22Rv1 (cell line): ENCODE data around the gene FAM149B1.

Source experiments
- ZFX ChIP-seq: fragments of 450-650 bp; IDR thresholded peaks from 2 replicates; pipeline ENCODE4 v1.6.1; 2017; ENCODE audit warnings: antibody characterized with exemption, borderline replicate concordance
- TF ChIP-seq, protein P1 (sequence below): fragments of 450-650 bp; IDR thresholded peaks from 2 replicates; pipeline ENCODE4 v1.5.1; 2017; ENCODE audit warnings: mild to moderate bottlenecking

GRCh38 chr10:73172867-73173266 lies 4.9 kb downstream of the FAM149B1 start:
- TF ChIP-seq, protein P1, sequence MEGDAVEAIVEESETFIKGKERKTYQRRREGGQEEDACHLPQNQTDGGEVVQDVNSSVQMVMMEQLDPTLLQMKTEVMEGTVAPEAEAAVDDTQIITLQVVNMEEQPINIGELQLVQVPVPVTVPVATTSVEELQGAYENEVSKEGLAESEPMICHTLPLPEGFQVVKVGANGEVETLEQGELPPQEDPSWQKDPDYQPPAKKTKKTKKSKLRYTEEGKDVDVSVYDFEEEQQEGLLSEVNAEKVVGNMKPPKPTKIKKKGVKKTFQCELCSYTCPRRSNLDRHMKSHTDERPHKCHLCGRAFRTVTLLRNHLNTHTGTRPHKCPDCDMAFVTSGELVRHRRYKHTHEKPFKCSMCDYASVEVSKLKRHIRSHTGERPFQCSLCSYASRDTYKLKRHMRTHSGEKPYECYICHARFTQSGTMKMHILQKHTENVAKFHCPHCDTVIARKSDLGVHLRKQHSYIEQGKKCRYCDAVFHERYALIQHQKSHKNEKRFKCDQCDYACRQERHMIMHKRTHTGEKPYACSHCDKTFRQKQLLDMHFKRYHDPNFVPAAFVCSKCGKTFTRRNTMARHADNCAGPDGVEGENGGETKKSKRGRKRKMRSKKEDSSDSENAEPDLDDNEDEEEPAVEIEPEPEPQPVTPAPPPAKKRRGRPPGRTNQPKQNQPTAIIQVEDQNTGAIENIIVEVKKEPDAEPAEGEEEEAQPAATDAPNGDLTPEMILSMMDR, result no peak
- TF ChIP-seq ZFX, result no peak
